GM19328 (cell line): ENCODE measurements around the gene KCNMB2.

Experiments used
- ATAC-seq: cut with Tn5 transposase; IDR thresholded peaks from one replicate; pipeline ENCODE4 v1.9.1; 2021; ENCODE audit warnings: mild to moderate bottlenecking, moderate library complexity; ENCODE audit not compliant: unreplicated experiment

Gene KCNMB2

DNA sequence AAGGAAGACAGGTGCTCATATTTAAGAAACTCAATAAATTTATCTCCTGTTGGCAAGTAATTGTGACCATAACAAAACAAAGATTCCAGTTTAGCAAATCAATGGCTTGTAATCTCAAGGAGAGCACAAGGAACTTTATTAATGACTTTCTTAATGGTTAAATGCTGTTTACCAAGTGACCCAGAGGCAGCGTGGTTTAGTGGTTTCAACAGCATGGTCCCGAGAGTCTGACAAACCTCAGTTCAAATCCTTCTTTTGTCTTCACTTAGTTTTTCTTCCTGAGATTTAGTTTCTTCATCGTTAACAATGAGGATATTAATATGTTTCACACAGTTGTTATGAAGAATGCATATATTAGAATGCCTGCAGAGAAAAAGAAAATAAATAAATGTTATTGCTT is 212.6 kb downstream of the KCNMB2 start:
- no peak for ATAC-seq

DNA sequence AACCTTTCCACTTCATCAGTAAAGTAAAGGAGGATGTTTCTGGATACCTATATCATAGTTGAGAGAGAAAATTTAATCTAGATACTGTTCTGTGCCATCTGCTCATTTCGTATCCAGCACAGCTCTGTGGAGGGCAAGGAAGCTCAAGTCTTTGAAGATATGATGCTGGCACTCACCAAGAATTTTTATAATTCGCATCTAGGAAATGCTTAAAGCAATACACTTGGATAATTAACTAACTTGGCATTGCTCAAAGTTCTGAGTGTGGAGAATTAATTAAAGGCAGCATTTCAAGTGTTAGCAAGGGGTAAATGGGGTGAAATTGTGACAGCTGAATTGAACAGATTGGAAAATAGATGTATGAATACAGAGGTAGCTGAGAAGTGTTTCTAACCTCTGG is 213.2 kb downstream of the KCNMB2 start:
- ATAC-seq, result no peak

DNA sequence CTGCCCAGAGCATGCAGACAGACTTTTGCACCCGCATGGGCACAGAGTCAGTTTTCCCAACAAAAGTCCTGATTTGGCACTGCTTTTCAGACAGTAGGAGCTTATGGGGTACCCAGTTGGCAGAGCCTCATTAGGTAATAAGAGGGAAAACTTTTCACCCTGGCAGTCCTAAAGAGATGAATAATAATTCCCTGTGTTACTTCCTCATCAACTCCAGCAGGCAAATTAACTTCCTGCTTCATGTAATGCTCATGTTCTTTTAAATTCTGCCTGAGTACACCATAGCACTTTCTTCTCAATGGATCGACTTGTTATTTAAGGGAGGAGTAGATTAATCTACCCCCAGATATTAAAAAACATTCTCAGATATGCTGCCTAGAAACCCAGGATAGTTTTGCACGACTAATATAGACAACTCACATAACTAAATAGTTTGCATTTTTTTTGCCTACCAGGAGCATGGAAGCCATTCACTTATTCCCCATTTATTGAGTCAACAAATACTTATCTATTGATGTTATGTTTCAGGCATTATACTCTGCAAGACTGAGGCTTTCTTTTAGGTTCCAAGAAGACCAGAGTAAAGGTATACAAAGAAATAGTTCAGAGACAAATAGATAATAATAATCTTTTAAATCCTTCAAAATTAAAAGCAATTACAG is 214.5 kb downstream of the KCNMB2 start:
- no peak for ATAC-seq

DNA sequence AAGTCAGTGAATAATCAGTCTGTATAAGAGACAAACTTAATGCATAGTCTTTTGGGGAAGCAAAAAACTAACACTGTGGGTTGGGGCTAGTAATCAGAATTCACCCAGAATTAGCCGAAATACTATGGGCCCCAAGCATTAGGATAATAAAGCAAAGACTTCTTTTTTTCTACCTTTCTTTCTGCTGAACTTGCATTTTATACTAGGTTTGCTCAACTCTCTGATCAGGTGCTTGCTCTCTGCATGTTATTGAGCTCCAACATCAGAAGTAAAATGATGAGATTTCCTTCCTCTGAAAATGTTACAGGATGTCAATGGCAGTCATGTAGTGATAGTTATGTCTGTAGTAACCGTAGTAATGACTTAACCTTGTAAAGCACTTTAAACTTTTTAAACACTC is 216.6 kb downstream of the KCNMB2 start:
- ATAC-seq, result no peak

GRCh38 chr3:178754852-178755510 is 218.7 kb downstream of the KCNMB2 start:
- ATAC-seq, result no peak

GRCh38 chr3:178761024-178761423 is 224.8 kb downstream of the KCNMB2 start:
- no peak for ATAC-seq

- no peak for ATAC-seq
Measured at GRCh38 chr3:178761461-178761860, 225.2 kb downstream of the KCNMB2 start.

- no peak for ATAC-seq
Measured at GRCh38 chr3:178762385-178762784, 226.1 kb downstream of the KCNMB2 start.

DNA sequence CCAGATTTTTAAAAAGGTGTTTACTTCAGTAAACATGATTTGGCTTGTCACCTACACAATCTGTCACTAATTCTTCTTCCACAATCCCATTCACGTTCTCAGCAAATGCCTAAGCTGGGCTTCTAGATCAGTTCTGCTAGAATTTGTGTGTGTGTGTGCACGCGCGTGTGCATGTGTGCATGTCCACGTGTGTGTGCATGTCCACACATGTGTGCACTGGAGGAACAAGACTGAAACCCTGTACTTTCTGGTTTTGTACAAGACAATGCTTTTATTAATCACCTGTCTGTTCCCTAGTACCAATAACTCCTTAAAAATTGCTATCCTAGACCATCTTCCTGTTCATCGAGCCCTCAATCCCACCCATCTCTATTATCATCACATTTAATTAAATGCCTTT is 229.2 kb downstream of the KCNMB2 start:
- ATAC-seq, result no peak

DNA sequence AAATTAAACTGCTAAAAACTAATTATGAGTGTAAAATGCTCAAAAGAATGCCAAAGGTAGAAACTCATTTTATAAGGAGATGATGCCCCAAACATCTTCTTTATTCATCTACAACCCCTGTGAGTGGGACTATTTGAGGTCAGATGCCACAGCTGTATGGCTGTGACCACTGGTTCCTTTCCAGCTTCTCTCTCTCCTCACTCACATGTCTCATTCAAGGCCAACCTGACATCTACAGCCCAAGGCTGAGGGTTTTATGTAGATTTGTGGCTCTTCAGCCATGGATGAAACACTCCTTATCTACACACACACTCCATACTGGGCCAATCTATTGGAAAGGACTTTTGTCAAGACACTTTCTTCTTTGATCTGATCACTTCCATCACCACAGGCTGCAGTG is 231.3 kb downstream of the KCNMB2 start:
- ATAC-seq, result no peak

DNA sequence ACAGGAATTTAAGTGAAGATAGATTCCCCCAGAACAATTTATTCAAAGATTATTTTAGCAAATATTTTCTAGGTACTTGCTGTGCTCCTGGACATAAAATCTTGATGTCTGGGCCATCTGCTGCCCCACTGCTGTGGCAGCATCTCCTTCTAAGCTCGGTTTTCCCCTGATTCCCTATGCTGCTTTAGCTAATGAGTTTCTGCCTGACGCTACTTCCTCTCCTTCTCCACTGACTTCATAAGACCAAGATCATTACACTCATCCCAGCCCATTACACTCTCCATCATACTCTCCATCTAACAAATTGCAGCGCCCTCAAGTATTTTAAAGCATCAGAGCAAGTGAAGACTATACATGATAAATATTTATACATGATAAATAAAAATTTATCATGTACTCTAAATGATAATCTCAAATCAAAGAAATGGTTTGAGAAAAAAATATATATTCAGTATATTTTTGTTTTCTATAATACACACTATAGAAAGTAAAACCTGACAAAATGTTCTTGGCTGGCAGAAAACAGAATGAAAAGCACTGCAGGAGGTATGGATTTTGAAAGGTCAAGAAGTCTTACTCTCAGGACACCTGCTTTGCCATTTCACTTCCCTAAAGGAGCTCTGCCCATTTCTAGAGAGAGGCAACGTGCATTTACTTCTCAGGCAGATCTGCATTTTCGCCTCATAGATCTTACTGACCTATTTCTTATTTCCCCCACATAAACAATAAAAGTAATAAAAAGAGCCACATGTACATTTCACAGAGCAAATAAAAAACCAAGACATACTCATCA is 232.0 kb downstream of the KCNMB2 start:
- no peak for ATAC-seq

- ATAC-seq, result no peak
Measured at GRCh38 chr3:178771511-178771910, 235.3 kb downstream of the KCNMB2 start.

DNA sequence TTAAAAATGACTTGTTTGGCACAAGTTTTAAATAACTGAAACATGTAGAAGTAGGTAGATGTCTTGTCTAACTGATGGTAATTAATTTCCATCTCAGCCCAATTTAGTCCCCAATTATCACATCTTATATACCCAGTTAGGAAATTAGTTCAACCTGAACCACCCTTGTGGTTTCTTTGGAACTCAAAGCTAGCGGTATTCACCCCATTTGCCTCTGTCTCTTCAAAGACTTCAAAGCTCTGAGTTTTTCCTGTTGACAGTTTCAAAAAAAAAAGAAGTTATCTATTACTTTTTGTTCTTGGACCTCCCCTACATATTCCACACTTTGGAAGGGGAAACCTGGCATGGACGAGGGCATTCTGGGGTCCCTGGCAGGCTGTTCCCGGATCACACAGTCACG is 236.5 kb downstream of the KCNMB2 start:
- ATAC-seq, result no peak

DNA sequence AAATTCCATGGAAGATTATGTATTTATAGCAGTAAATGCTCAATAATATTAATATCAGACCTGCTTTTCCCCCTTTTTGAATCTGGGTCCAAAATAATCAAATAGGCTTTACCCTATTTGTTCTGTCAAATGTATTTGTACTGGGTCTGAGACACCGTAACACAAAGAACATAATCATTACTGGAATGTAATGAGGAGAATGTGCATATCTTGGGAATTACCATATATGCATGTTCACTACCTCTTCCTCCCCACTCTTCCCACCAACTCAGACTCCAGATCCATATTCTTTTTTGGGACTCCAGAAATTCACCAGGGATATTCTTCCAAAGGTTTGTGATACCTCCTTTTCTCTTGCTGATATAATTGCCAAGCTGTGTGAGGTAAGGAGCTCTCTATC is 237.1 kb downstream of the KCNMB2 start:
- no peak for ATAC-seq

DNA sequence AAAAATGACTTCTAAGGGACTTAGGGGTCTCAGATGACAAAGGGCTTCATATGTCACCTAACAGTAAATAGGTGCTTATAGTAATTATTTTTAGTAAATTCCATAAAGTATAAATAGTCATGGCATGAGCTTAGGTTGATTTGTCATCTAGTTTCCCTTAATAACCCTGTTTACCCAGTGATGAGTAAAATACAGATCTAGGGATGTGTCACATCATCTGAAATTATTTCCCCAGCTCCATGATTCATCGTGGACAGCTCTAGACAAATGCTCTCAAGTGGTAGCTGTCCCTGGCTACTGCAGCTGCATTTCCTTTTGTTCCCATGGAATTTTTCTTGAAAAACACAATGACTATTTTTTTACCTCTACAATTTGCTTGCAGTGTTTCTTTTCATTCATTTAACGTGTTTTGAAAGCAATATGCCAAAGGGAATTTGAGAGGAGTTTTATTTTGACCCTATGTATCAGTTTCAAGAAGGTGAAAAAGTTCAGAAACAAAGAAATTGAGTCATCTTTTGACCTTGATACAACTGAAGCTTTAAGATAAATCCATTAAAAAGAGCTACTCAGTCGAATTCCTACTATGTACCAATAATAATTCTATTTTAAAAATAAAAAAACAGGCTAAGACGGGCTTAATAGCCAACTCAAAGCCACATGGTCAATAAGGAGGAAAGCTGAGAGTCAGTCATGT is 241.6 kb downstream of the KCNMB2 start:
- ATAC-seq, result no peak

DNA sequence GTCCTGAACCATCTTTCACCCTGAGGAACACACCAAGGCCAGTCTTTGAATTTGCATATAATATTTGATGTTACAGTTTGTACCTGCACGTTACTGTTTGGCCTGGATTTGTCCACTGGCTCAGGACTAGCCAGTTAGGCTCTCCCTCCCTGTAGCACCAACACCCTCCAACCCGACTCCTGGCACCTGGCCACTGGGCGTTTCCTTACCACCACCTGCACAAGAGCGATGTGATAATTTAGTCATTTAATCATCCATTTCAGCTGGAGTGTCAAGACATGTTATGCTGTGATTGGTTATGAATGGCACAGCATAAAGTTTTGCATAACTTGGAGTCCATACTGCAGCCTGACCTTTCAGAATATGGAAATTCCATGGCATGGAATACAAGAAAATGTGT is 242.4 kb downstream of the KCNMB2 start:
- no peak for ATAC-seq

DNA sequence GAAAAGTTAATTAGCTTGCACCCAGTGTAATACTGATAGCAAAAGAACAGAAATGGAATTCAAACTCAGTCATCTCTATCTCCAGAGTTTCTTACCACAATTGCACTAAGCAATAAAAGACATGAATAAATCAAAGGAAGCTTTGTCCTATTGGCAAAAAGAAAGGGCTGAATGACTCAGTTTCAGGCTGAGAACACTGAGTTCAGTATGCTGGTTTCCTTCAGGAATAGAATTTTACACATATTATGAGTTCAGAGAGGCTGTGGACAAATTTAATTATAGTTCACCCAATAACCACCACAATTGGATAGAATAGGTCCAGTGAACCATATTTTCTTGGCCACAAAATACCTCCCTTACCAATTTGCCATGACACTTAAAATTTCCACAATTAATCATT is 249.7 kb downstream of the KCNMB2 start:
- no peak for ATAC-seq

- no peak for ATAC-seq
Measured at GRCh38 chr3:178787960-178788359, 251.7 kb downstream of the KCNMB2 start.

DNA sequence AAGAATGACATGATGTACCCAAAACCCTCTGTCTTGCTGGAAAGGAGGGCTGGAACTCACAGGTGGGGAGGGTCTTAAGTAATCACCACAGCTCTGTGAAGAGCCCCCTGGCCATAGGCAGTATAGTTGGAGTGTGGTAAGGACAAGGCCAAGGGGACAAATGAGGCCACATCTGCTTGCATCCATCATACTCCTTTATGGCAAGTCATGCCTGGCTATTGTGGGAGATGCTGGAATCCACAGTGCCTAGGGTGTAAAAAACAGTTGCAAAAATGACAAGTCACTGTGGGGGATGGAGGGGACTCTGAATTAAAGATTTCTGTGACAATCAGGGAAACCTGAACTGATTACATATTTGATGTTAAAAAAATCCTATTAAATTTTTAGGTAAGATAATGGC is 258.5 kb downstream of the KCNMB2 start:
- no peak for ATAC-seq

- ATAC-seq, result no peak
Measured at GRCh38 chr3:178795349-178795748, 259.1 kb downstream of the KCNMB2 start.

GRCh38 chr3:178802259-178802658 is 266.0 kb downstream of the KCNMB2 start:
- no peak for ATAC-seq
